ENCODE results near the gene CIDEB. TPM values are rescaled to one million over a fixed set of nuclear protein-coding genes. Genes with fewer than 3 reads are reported as not detected.

CIDEB gene
- total RNA-seq, 1 experiment from 2014 or later = 0.22 TPM

GRCh38 chr14:24356208-24356607 is 48.4 kb upstream of the CIDEB start:
- no peak overlapping the region for H3K4me2 ChIP-seq (ENCODE audit: low read length)
- TF ChIP-seq FOSL1 (IDR thresholded peaks at IDR 0.05; ENCODE audit: low read depth) (no peak), REST (IDR thresholded peaks at IDR 0.05; ENCODE audit: low read depth) (no peak), ATF3 (IDR thresholded peaks at IDR 0.05) (no peak), SP1 (IDR thresholded peaks at IDR 0.05; ENCODE audit: low read depth) (no peak), SIN3A (IDR thresholded peaks at IDR 0.05; ENCODE audit: low read depth) (no peak)
- no peaks in the 10 kb centered on the region for H3K9me3 ChIP-seq (ENCODE audit: control insufficient read depth in 1 of 2, insufficient read depth in 1 of 2, low read depth in 1 of 2, low read length in 2 of 2)
- no peaks in the 10 kb centered on the region for H3K36me3 ChIP-seq (ENCODE audit: control insufficient read depth in 1 of 2, insufficient read depth in 2 of 2, low read length in 2 of 2)
- POLR2A ChIA-PET = no interaction called here
- no peaks in the 10 kb centered on the region for H3K9me2 ChIP-seq (ENCODE audit: insufficient read depth)
- H2AFZ ChIP-seq (ENCODE audit: low read depth, low read length, poor library complexity, severe bottlenecking) = no peak overlapping the region
- intact Hi-C loops (cut with micrococcal nuclease) = no loop called here
- no peaks in the 10 kb centered on the region for H3K79me2 ChIP-seq (ENCODE audit: insufficient read depth, low read length)
- H3K4me1 ChIP-seq (ENCODE audit: control insufficient read depth in 1 of 2, insufficient read depth in 2 of 2, low read length in 2 of 2) = peaks cover 5 to 22% of the 10 kb centered on the region in 2 experiments; a peak in 3 of 4 replicates
- H3K4me3 ChIP-seq (replicated peaks in 1 of 2; ENCODE audit: low read depth in 1 of 2, low read length in 2 of 2) = no peak overlapping the region
- CTCF ChIA-PET = no interaction called here
- H3K27me3 ChIP-seq (ENCODE audit: insufficient read depth, low read length) = no peaks in the 10 kb centered on the region
- H3K27ac ChIP-seq (ENCODE audit: low read depth, low read length) = no peak overlapping the region
- ATAC-seq = no peak
- no peaks in the 10 kb centered on the region for H4K20me1 ChIP-seq (ENCODE audit: insufficient read depth)
- RAD21 ChIA-PET (ENCODE audit: low non-redundant PET in 1 of 2, low total read pairs in 2 of 2, uncharacterized antibody in 2 of 2, unreplicated experiment in 2 of 2) = no interaction called here
- no peak overlapping the region for H3K9ac ChIP-seq (ENCODE audit: low read length)
- BruUV-seq (replicated peaks) = no TSS peak
- no peak for DNase-seq (ENCODE audit: low read depth, low spot score)

- TF ChIP-seq REST (IDR thresholded peaks at IDR 0.05; ENCODE audit: low read depth) (no peak), SRF (IDR thresholded peaks at IDR 0.05; ENCODE audit: low read depth) (no peak), SP1 (IDR thresholded peaks at IDR 0.05; ENCODE audit: low read depth) (no peak), RAD21 (IDR thresholded peaks at IDR 0.05; ENCODE audit: low read depth) (no peak), ZFX (IDR thresholded peaks at IDR 0.05) (no peak), POLR2AphosphoS5 (IDR thresholded peaks at IDR 0.05; ENCODE audit: low read depth, low read length) (no peak), YY1 (IDR thresholded peaks at IDR 0.05; ENCODE audit: extremely low read depth, insufficient replicate concordance, low read depth, low read length) (no peak), CTCF (IDR thresholded peaks at IDR 0.05 in 2 of 3, conservative IDR thresholded peaks at IDR 0.05 in 1 of 3; ENCODE audit: borderline replicate concordance in 1 of 3, insufficient read depth in 1 of 3, low read depth in 2 of 3, low read length in 2 of 3) (no peak)
- H3K9me3 ChIP-seq (ENCODE audit: control insufficient read depth in 1 of 2, insufficient read depth in 1 of 2, low read depth in 1 of 2, low read length in 2 of 2) = no peaks in the 10 kb centered on the region
- no peak overlapping the region for H3K4me2 ChIP-seq (ENCODE audit: low read length)
- ATAC-seq = no peak
- no peaks in the 10 kb centered on the region for H3K36me3 ChIP-seq (ENCODE audit: control insufficient read depth in 1 of 2, insufficient read depth in 2 of 2, low read length in 2 of 2)
- no peak for DNase-seq (ENCODE audit: low read depth, low spot score)
- H3K27ac ChIP-seq (ENCODE audit: low read depth, low read length) = no peak overlapping the region
- ChIA-PET CTCF (no interaction called here), RAD21 (ENCODE audit: low non-redundant PET in 1 of 2, low total read pairs in 2 of 2, uncharacterized antibody in 2 of 2, unreplicated experiment in 2 of 2) (no interaction called here), POLR2A (no interaction called here)
- H2AFZ ChIP-seq (ENCODE audit: low read depth, low read length, poor library complexity, severe bottlenecking) = no peak overlapping the region
- no peak overlapping the region for H3K4me3 ChIP-seq (replicated peaks in 1 of 2; ENCODE audit: low read depth in 1 of 2, low read length in 2 of 2)
- no peaks in the 10 kb centered on the region for H3K27me3 ChIP-seq (ENCODE audit: insufficient read depth, low read length)
- H3K9ac ChIP-seq (ENCODE audit: low read length) = no peak overlapping the region
- H3K79me2 ChIP-seq (ENCODE audit: insufficient read depth, low read length) = no peaks in the 10 kb centered on the region
- no TSS peak for BruUV-seq (replicated peaks)
- H3K9me2 ChIP-seq (ENCODE audit: insufficient read depth) = no peaks in the 10 kb centered on the region
- H4K20me1 ChIP-seq (ENCODE audit: insufficient read depth) = no peaks in the 10 kb centered on the region
- H3K4me1 ChIP-seq (ENCODE audit: control insufficient read depth in 1 of 2, insufficient read depth in 2 of 2, low read length in 2 of 2) = peaks cover 5 to 22% of the 10 kb centered on the region in 2 experiments; a peak in 3 of 4 replicates
- intact Hi-C loops (cut with micrococcal nuclease) = no loop called here
These were observed 47.2 kb upstream of the CIDEB start for GRCh38 chr14:24355009-24355408.

Data from HCT116 (cell line).